Measurements from ENCODE around the gene TADA2A.

TADA2A gene

DNA sequence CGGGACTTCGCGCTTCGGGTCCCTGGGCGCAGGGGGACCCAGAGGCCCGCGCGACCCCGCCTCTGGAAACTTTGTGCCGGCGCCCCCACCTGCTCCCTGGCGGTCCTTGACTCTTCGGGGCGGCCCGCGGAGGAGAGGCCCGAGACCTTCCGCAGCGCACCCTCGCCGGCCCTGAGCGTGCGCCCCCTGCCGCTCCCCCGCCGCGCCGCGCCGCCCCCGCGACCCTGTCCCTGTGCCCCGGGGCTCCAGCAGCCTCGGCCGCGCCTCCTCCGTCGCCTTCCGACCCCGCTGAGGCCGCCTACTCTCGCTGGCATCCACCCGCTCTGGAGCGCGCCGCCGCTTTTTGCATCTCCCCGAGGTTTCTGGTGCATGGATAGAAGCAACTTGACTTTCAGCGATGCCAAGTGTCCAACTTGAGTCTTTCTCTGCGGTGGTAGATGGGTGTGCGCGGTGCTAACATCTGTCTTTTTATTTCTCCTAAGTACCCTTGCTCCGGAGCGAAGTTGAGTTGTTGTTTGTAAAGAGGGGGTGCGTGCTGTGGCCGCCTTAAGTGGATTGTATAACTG is 83.4 kb downstream of the TADA2A start:
- Histone ChIP-seq H3K4me3 (ENCODE audit: low read depth in 1 of 5, low read length in 5 of 5) (peak overlapping the region; percentile 77 to 87 (median 83)), H3K36me3 (ENCODE audit: control insufficient read depth in 5 of 5, insufficient read depth in 5 of 5, low read length in 5 of 5) (no peaks in the 10 kb centered on the region), H3K27me3 (ENCODE audit: control insufficient read depth in 5 of 5, insufficient read depth in 4 of 5, low read length in 5 of 5) (no peaks in the 10 kb centered on the region), H3K9me3 (ENCODE audit: control insufficient read depth in 5 of 5, low read length in 5 of 5) (no peaks in the 10 kb centered on the region), H3K27ac (ENCODE audit: low read depth, low read length) (peak overlapping the region; percentile 88), H3K4me1 (ENCODE audit: control insufficient read depth in 5 of 5, insufficient read depth in 5 of 5, low read length in 5 of 5) (peaks cover 0 to 67% (median 63%) of the 10 kb centered on the region in 5 donors), H3K9ac (ENCODE audit: low read length in 5 of 5) (peak overlapping the region; percentile 47 to 81 (median 57))

- Histone ChIP-seq H3K27ac (ENCODE audit: low read depth, low read length) (peak overlapping the region; percentile 88), H3K9ac (ENCODE audit: low read length in 5 of 5) (peak overlapping the region; percentile 49 to 90 (median 65)), H3K36me3 (ENCODE audit: control insufficient read depth in 5 of 5, insufficient read depth in 5 of 5, low read length in 5 of 5) (no peaks in the 10 kb centered on the region), H3K4me3 (ENCODE audit: low read depth in 1 of 5, low read length in 5 of 5) (peak overlapping the region; percentile 77 to 87 (median 83)), H3K4me1 (ENCODE audit: control insufficient read depth in 5 of 5, insufficient read depth in 5 of 5, low read length in 5 of 5) (peaks cover 0 to 68% (median 62%) of the 10 kb centered on the region in 5 donors), H3K27me3 (ENCODE audit: control insufficient read depth in 5 of 5, insufficient read depth in 4 of 5, low read length in 5 of 5) (no peaks in the 10 kb centered on the region), H3K9me3 (ENCODE audit: control insufficient read depth in 5 of 5, low read length in 5 of 5) (no peaks in the 10 kb centered on the region)
These were observed 84.2 kb downstream of the TADA2A start for GRCh38 chr17:37490638-37491614.

GRCh38 chr17:37492167-37492566 is 85.5 kb downstream of the TADA2A start:
- Histone ChIP-seq H3K27me3 (ENCODE audit: control insufficient read depth in 5 of 5, insufficient read depth in 4 of 5, low read length in 5 of 5) (no peaks in the 10 kb centered on the region), H3K4me3 (ENCODE audit: low read depth in 1 of 5, low read length in 5 of 5) (peak overlapping the region; percentile 77 to 87 (median 83)), H3K9me3 (ENCODE audit: control insufficient read depth in 5 of 5, low read length in 5 of 5) (no peaks in the 10 kb centered on the region), H3K36me3 (ENCODE audit: control insufficient read depth in 5 of 5, insufficient read depth in 5 of 5, low read length in 5 of 5) (no peaks in the 10 kb centered on the region), H3K27ac (ENCODE audit: low read depth, low read length) (peak overlapping the region; percentile 88), H3K9ac (ENCODE audit: low read length in 5 of 5) (peak overlapping the region in 4 of 5 donors; percentile 25 to 90 (median 72)), H3K4me1 (ENCODE audit: control insufficient read depth in 5 of 5, insufficient read depth in 5 of 5, low read length in 5 of 5) (peaks cover 0 to 64% (median 57%) of the 10 kb centered on the region in 5 donors)

GRCh38 chr17:37493249-37494027 is 86.8 kb downstream of the TADA2A start:
- Histone ChIP-seq H3K4me1 (ENCODE audit: control insufficient read depth in 5 of 5, insufficient read depth in 5 of 5, low read length in 5 of 5) (peaks cover 0 to 57% (median 47%) of the 10 kb centered on the region in 5 donors), H3K9ac (ENCODE audit: low read length in 5 of 5) (peak overlapping the region in 3 of 5 donors; percentile 11 to 90 (median 80)), H3K27me3 (ENCODE audit: control insufficient read depth in 5 of 5, insufficient read depth in 4 of 5, low read length in 5 of 5) (no peaks in the 10 kb centered on the region), H3K9me3 (ENCODE audit: control insufficient read depth in 5 of 5, low read length in 5 of 5) (no peaks in the 10 kb centered on the region), H3K36me3 (ENCODE audit: control insufficient read depth in 5 of 5, insufficient read depth in 5 of 5, low read length in 5 of 5) (no peaks in the 10 kb centered on the region), H3K4me3 (ENCODE audit: low read depth in 1 of 5, low read length in 5 of 5) (peak overlapping the region in 4 of 5 donors; percentile 9 to 83 (median 45)), H3K27ac (ENCODE audit: low read depth, low read length) (peak overlapping the region; percentile 88)

DNA sequence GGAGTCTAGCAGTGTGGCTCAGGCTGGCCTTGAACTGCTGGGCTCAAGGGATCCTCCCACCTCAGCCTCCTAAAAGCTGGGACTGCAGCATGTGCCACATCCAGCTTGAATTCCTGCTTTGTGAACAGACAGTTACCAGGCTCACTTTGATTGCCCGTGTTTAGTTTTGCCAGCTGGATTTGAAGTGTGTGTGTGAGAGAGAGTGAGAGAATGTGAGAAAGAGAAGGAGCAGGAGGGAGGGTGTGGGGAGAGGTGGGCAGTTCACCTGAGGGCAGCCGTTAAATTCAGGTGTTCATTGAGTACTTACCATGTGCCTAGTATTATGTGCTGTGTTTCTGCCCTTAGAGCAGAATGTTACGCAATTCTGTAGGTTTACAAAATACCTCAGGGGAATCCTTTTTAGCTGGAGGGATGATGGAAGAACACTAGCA is 87.7 kb downstream of the TADA2A start:
- H3K27me3 ChIP-seq (ENCODE audit: control insufficient read depth in 5 of 5, insufficient read depth in 4 of 5, low read length in 5 of 5), result no peaks in the 10 kb centered on the region
- no peaks in the 10 kb centered on the region for H3K9me3 ChIP-seq (ENCODE audit: control insufficient read depth in 5 of 5, low read length in 5 of 5)
- peak overlapping the region in 1 of 5 donors; percentile 10 for H3K9ac ChIP-seq (ENCODE audit: low read length in 5 of 5)
- peak overlapping the region; percentile 88 for H3K27ac ChIP-seq (ENCODE audit: low read depth, low read length)
- no peaks in the 10 kb centered on the region for H3K36me3 ChIP-seq (ENCODE audit: control insufficient read depth in 5 of 5, insufficient read depth in 5 of 5, low read length in 5 of 5)
- no peak overlapping the region for H3K4me3 ChIP-seq (ENCODE audit: low read depth in 1 of 5, low read length in 5 of 5)
- H3K4me1 ChIP-seq (ENCODE audit: control insufficient read depth in 5 of 5, insufficient read depth in 5 of 5, low read length in 5 of 5), result peaks cover 0 to 47% (median 37%) of the 10 kb centered on the region in 5 donors

- H3K27ac ChIP-seq (ENCODE audit: low read depth, low read length), result peak overlapping the region; percentile 61
- peaks cover 0 to 46% (median 36%) of the 10 kb centered on the region in 5 donors for H3K4me1 ChIP-seq (ENCODE audit: control insufficient read depth in 5 of 5, insufficient read depth in 5 of 5, low read length in 5 of 5)
- H3K9ac ChIP-seq (ENCODE audit: low read length in 5 of 5), result no peak overlapping the region
- no peaks in the 10 kb centered on the region for H3K36me3 ChIP-seq (ENCODE audit: control insufficient read depth in 5 of 5, insufficient read depth in 5 of 5, low read length in 5 of 5)
- no peaks in the 10 kb centered on the region for H3K27me3 ChIP-seq (ENCODE audit: control insufficient read depth in 5 of 5, insufficient read depth in 4 of 5, low read length in 5 of 5)
- H3K4me3 ChIP-seq (ENCODE audit: low read depth in 1 of 5, low read length in 5 of 5), result no peak overlapping the region
- H3K9me3 ChIP-seq (ENCODE audit: control insufficient read depth in 5 of 5, low read length in 5 of 5), result no peaks in the 10 kb centered on the region
These were observed 88.3 kb downstream of the TADA2A start for GRCh38 chr17:37494971-37495370.

- Histone ChIP-seq H3K36me3 (ENCODE audit: control insufficient read depth in 5 of 5, insufficient read depth in 5 of 5, low read length in 5 of 5) (no peaks in the 10 kb centered on the region), H3K9ac (ENCODE audit: low read length in 5 of 5) (no peak overlapping the region), H3K9me3 (ENCODE audit: control insufficient read depth in 5 of 5, low read length in 5 of 5) (no peaks in the 10 kb centered on the region), H3K4me3 (ENCODE audit: low read depth in 1 of 5, low read length in 5 of 5) (no peak overlapping the region), H3K4me1 (ENCODE audit: control insufficient read depth in 5 of 5, insufficient read depth in 5 of 5, low read length in 5 of 5) (peaks cover 0 to 15% (median 0%) of the 10 kb centered on the region in 5 donors), H3K27ac (ENCODE audit: low read depth, low read length) (peak overlapping the region; percentile 40), H3K27me3 (ENCODE audit: control insufficient read depth in 5 of 5, insufficient read depth in 4 of 5, low read length in 5 of 5) (no peaks in the 10 kb centered on the region)
These were observed 93.7 kb downstream of the TADA2A start for GRCh38 chr17:37500378-37500777.

- Histone ChIP-seq H3K36me3 (ENCODE audit: control insufficient read depth in 5 of 5, insufficient read depth in 5 of 5, low read length in 5 of 5) (peaks cover 0 to 2% (median 0%) of the 10 kb centered on the region in 5 donors), H3K27me3 (ENCODE audit: control insufficient read depth in 5 of 5, insufficient read depth in 4 of 5, low read length in 5 of 5) (no peaks in the 10 kb centered on the region), H3K4me1 (ENCODE audit: control insufficient read depth in 5 of 5, insufficient read depth in 5 of 5, low read length in 5 of 5) (peaks cover 0 to 15% (median 0%) of the 10 kb centered on the region in 5 donors), H3K9ac (ENCODE audit: low read length in 5 of 5) (no peak overlapping the region), H3K9me3 (ENCODE audit: control insufficient read depth in 5 of 5, low read length in 5 of 5) (no peaks in the 10 kb centered on the region), H3K4me3 (ENCODE audit: low read depth in 1 of 5, low read length in 5 of 5) (no peak overlapping the region), H3K27ac (ENCODE audit: low read depth, low read length) (no peak overlapping the region)
These were observed 95.6 kb downstream of the TADA2A start for GRCh38 chr17:37502009-37502936.

DNA sequence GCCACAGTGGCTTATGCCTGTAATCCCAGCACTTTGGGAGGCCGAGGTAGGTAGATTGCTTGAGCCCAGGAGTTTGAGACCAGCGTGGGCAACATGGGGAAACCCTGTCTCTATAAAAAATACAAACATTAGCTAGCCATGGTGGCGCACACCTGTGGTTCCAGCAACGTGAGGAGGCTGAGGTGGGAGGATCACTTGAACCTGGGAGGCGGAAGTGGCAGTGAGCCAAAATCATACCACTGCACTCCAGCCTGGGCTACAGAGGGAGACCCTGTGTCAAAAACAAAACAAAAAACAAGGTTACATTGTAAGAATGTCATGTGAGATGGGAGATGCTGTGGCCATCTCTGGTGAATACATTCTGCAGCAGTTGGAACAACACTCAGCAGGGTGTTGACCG is 96.5 kb downstream of the TADA2A start:
- no peak overlapping the region for H3K27ac ChIP-seq (ENCODE audit: low read depth, low read length)
- H3K9me3 ChIP-seq (ENCODE audit: control insufficient read depth in 5 of 5, low read length in 5 of 5), result no peaks in the 10 kb centered on the region
- peaks cover 0 to 5% (median 4%) of the 10 kb centered on the region in 5 donors for H3K36me3 ChIP-seq (ENCODE audit: control insufficient read depth in 5 of 5, insufficient read depth in 5 of 5, low read length in 5 of 5)
- H3K4me3 ChIP-seq (ENCODE audit: low read depth in 1 of 5, low read length in 5 of 5), result no peak overlapping the region
- peaks cover 0 to 15% (median 0%) of the 10 kb centered on the region in 5 donors for H3K4me1 ChIP-seq (ENCODE audit: control insufficient read depth in 5 of 5, insufficient read depth in 5 of 5, low read length in 5 of 5)
- no peaks in the 10 kb centered on the region for H3K27me3 ChIP-seq (ENCODE audit: control insufficient read depth in 5 of 5, insufficient read depth in 4 of 5, low read length in 5 of 5)
- no peak overlapping the region for H3K9ac ChIP-seq (ENCODE audit: low read length in 5 of 5)
